Measurements from ENCODE around the gene LYZL6. TPM values are rescaled to one million over a fixed set of nuclear protein-coding genes. Genes with fewer than 3 reads are reported as not detected.

Gene LYZL6
- total RNA-seq, 2 donors from 2014 or later, result not detected

GRCh38 chr17:35936063-35936462 is 7.5 kb downstream of the LYZL6 start:
- peaks cover 12% of the 10 kb centered on the region for H3K4me1 Mint-ChIP-seq
- H3K27me3 Mint-ChIP-seq (ENCODE audit: insufficient read depth), result peaks cover 3% of the 10 kb centered on the region
- no peaks in the 10 kb centered on the region for H3K9me3 ChIP-seq (ENCODE audit: control insufficient read depth, low read length)
- H3K9me3 Mint-ChIP-seq, result no peaks in the 10 kb centered on the region
- H3K36me3 ChIP-seq (ENCODE audit: control insufficient read depth, insufficient read depth, low read length), result no peaks in the 10 kb centered on the region
- no peak for DNase-seq
- no peaks in the 10 kb centered on the region for H3K4me1 ChIP-seq (ENCODE audit: control insufficient read depth, insufficient read depth, low read length)
- H3K9ac ChIP-seq (ENCODE audit: extremely low read depth, low read length, poor library complexity, severe bottlenecking), result no peak overlapping the region
- 96 to 100% methylated on average over 4 to 5 of the region's 5 CpGs for WGBS, 2 experiments (ENCODE audit: insufficient coverage in 1 of 2, insufficient read length in 1 of 2)
- no peaks in the 10 kb centered on the region for H3K36me3 Mint-ChIP-seq (ENCODE audit: low read depth)
- TF ChIP-seq, protein P1, sequence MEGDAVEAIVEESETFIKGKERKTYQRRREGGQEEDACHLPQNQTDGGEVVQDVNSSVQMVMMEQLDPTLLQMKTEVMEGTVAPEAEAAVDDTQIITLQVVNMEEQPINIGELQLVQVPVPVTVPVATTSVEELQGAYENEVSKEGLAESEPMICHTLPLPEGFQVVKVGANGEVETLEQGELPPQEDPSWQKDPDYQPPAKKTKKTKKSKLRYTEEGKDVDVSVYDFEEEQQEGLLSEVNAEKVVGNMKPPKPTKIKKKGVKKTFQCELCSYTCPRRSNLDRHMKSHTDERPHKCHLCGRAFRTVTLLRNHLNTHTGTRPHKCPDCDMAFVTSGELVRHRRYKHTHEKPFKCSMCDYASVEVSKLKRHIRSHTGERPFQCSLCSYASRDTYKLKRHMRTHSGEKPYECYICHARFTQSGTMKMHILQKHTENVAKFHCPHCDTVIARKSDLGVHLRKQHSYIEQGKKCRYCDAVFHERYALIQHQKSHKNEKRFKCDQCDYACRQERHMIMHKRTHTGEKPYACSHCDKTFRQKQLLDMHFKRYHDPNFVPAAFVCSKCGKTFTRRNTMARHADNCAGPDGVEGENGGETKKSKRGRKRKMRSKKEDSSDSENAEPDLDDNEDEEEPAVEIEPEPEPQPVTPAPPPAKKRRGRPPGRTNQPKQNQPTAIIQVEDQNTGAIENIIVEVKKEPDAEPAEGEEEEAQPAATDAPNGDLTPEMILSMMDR (conservative IDR thresholded peaks at IDR 0.05), result no peak
- H3K27ac ChIP-seq (ENCODE audit: low read depth, low read length), result no peak overlapping the region
- no peak overlapping the region for H3K4me3 ChIP-seq (ENCODE audit: low read length)
- H3K27ac Mint-ChIP-seq, result no peak overlapping the region
- H3K27me3 ChIP-seq (ENCODE audit: control insufficient read depth, insufficient read depth, low read length, poor library complexity, severe bottlenecking), result no peaks in the 10 kb centered on the region
- H3K4me3 Mint-ChIP-seq, result no peak overlapping the region

GRCh38 chr17:35934760-35935159 is 8.8 kb downstream of the LYZL6 start:
- Histone ChIP-seq H3K4me3 (ENCODE audit: low read length) (no peak overlapping the region), H3K36me3 (ENCODE audit: control insufficient read depth, insufficient read depth, low read length) (no peaks in the 10 kb centered on the region), H3K27me3 (ENCODE audit: control insufficient read depth, insufficient read depth, low read length, poor library complexity, severe bottlenecking) (no peaks in the 10 kb centered on the region), H3K9me3 (ENCODE audit: control insufficient read depth, low read length) (no peaks in the 10 kb centered on the region), H3K9ac (ENCODE audit: extremely low read depth, low read length, poor library complexity, severe bottlenecking) (no peak overlapping the region), H3K4me1 (ENCODE audit: control insufficient read depth, insufficient read depth, low read length) (no peaks in the 10 kb centered on the region), H3K27ac (ENCODE audit: low read depth, low read length) (no peak overlapping the region)
- Mint-ChIP-seq H3K27me3 (ENCODE audit: insufficient read depth) (peaks cover 3% of the 10 kb centered on the region), H3K4me3 (no peak overlapping the region), H3K27ac (no peak overlapping the region), H3K36me3 (ENCODE audit: low read depth) (no peaks in the 10 kb centered on the region), H3K9me3 (no peaks in the 10 kb centered on the region), H3K4me1 (peaks cover 21% of the 10 kb centered on the region)
- WGBS, 2 experiments (ENCODE audit: insufficient coverage in 1 of 2, insufficient read length in 1 of 2), result 94 to 98% methylated on average over 8 to 10 of the region's 10 CpGs
- TF ChIP-seq, protein P1 (conservative IDR thresholded peaks at IDR 0.05), result no peak
- no peak for DNase-seq

DNA sequence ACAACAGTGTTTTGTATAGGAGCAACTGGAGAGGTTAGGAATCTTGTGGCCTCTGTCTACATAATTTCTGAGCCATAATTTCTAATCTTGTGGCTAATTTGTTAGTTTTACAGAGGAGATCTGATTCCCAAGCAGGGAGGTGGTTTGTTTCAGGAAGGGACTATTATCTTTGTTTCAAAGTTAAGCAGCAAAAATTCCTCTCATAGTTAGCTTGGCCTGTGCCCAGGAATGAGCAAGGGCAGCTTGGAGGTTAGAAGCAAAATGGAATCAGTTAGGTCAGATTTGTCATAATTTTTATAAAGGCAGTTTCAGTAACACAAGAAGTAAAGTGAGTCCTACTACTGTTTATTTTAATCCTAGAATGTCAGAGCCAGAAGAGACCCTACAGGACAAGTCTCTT is 10.9 kb downstream of the LYZL6 start:
- Mint-ChIP-seq H3K27me3 (ENCODE audit: insufficient read depth) (peaks cover 5% of the 10 kb centered on the region), H3K4me3 (no peak overlapping the region), H3K9me3 (no peaks in the 10 kb centered on the region), H3K4me1 (peaks cover 22% of the 10 kb centered on the region), H3K27ac (no peak overlapping the region), H3K36me3 (ENCODE audit: low read depth) (peaks cover 2% of the 10 kb centered on the region)
- no peak overlapping the region for H3K27ac ChIP-seq (ENCODE audit: low read depth, low read length)
- no peak overlapping the region for H3K4me3 ChIP-seq (ENCODE audit: low read length)
- H3K4me1 ChIP-seq (ENCODE audit: control insufficient read depth, insufficient read depth, low read length), result no peaks in the 10 kb centered on the region
- H3K27me3 ChIP-seq (ENCODE audit: control insufficient read depth, insufficient read depth, low read length, poor library complexity, severe bottlenecking), result no peaks in the 10 kb centered on the region
- H3K9me3 ChIP-seq (ENCODE audit: control insufficient read depth, low read length), result no peaks in the 10 kb centered on the region
- no peaks in the 10 kb centered on the region for H3K36me3 ChIP-seq (ENCODE audit: control insufficient read depth, insufficient read depth, low read length)
- DNase-seq, result no peak
- TF ChIP-seq, protein P1 (conservative IDR thresholded peaks at IDR 0.05), result no peak
- no peak overlapping the region for H3K9ac ChIP-seq (ENCODE audit: extremely low read depth, low read length, poor library complexity, severe bottlenecking)

Measured in endodermal cell (in vitro differentiated cells).